HG03175 (cell line): ENCODE data around the gene GGT6.

ENCODE experiments used
- ATAC-seq: cut with Tn5 transposase; IDR thresholded peaks from one replicate; pipeline ENCODE4 v1.9.1; 2021; ENCODE audit warnings: mild to moderate bottlenecking, moderate library complexity; ENCODE audit not compliant: unreplicated experiment

The GGT6 gene

GRCh38 chr17:4540687-4541327 is 19.6 kb downstream of the GGT6 start:
- no peak for ATAC-seq

GRCh38 chr17:4540224-4540651 is 20.1 kb downstream of the GGT6 start:
- ATAC-seq, result no peak

- ATAC-seq, result no peak
Observed at GRCh38 chr17:4539576-4540223, 20.7 kb downstream of the GGT6 start.

- ATAC-seq, result no peak
Observed at GRCh38 chr17:4539025-4539424, 21.4 kb downstream of the GGT6 start.

- no peak for ATAC-seq
Observed at GRCh38 chr17:4538236-4539002, 22.0 kb downstream of the GGT6 start.

GRCh38 chr17:4537451-4538235 is 22.7 kb downstream of the GGT6 start:
- ATAC-seq, result no peak

GRCh38 chr17:4536742-4537411 is 23.5 kb downstream of the GGT6 start:
- no peak for ATAC-seq

- ATAC-seq, result no peak
Observed at GRCh38 chr17:4536259-4536741, 24.1 kb downstream of the GGT6 start.

- ATAC-seq, result no peak
Observed at GRCh38 chr17:4535667-4536258, 24.6 kb downstream of the GGT6 start.

GRCh38 chr17:4534928-4535666 is 25.3 kb downstream of the GGT6 start:
- no peak for ATAC-seq

- ATAC-seq, result no peak
Observed at GRCh38 chr17:4534515-4534914, 25.9 kb downstream of the GGT6 start.

- no peak for ATAC-seq
Observed at GRCh38 chr17:4533523-4534504, 26.6 kb downstream of the GGT6 start.

- no peak for ATAC-seq
Observed at GRCh38 chr17:4532860-4533522, 27.4 kb downstream of the GGT6 start.

GRCh38 chr17:4531988-4532736 is 28.2 kb downstream of the GGT6 start:
- no peak for ATAC-seq

- no peak for ATAC-seq
Observed at GRCh38 chr17:4530799-4531730, 29.3 kb downstream of the GGT6 start.
